Duodenal mucosa (tissue), 2 donors: ENCODE data around the gene ANKRD34C.

ENCODE experiments used
- H3K27ac ChIP-seq: one replicate; pipeline ENCODE4 v1.7.0; 2013; ENCODE audit warnings: low read depth, low read length
- H3K27me3 ChIP-seq, 2 donors: one replicate each; pipeline ENCODE4 v1.7.0; 2013; ENCODE audit warnings: low read length in 2 of 2, control low read depth in 1 of 2; ENCODE audit not compliant: insufficient read depth in 2 of 2, control insufficient read depth in 1 of 2
- H3K36me3 ChIP-seq, 2 donors: one replicate each; pipeline ENCODE4 v1.7.0; 2013; ENCODE audit warnings: low read length in 2 of 2, control low read depth in 1 of 2; ENCODE audit not compliant: insufficient read depth in 2 of 2, control insufficient read depth in 1 of 2
- H3K4me1 ChIP-seq, 2 donors: one replicate each; pipeline ENCODE4 v1.7.0; 2013; ENCODE audit warnings: low read length in 2 of 2, control low read depth in 1 of 2; ENCODE audit not compliant: insufficient read depth in 2 of 2, control insufficient read depth in 1 of 2
- H3K4me3 ChIP-seq, 2 donors: one replicate each; pipeline ENCODE4 v1.7.0; 2013; ENCODE audit warnings: low read length in 2 of 2, low read depth in 1 of 2
- H3K9ac ChIP-seq, 2 donors: one replicate each; pipeline ENCODE4 v1.7.0; 2013; ENCODE audit warnings: low read length in 2 of 2, low read depth in 1 of 2
- H3K9me3 ChIP-seq, 2 donors: one replicate each; pipeline ENCODE4 v1.7.0; 2013; ENCODE audit warnings: low read length in 2 of 2, control low read depth in 1 of 2; ENCODE audit not compliant: control insufficient read depth in 1 of 2

ANKRD34C gene

GRCh38 chr15:79283252-79284048 is 928 bp downstream of the ANKRD34C start:
- no peak overlapping the region for H3K4me3 ChIP-seq
- no peaks in the 10 kb centered on the region for H3K9me3 ChIP-seq

GRCh38 chr15:79290642-79291275 is 8.2 kb downstream of the ANKRD34C start:
- no peaks in the 10 kb centered on the region for H3K4me1 ChIP-seq
- H3K4me3 ChIP-seq: no peak overlapping the region
- no peaks in the 10 kb centered on the region for H3K9me3 ChIP-seq
- H3K36me3 ChIP-seq: no peaks in the 10 kb centered on the region
- no peak overlapping the region for H3K27ac ChIP-seq
- no peak overlapping the region for H3K9ac ChIP-seq
- no peaks in the 10 kb centered on the region for H3K27me3 ChIP-seq

More at GRCh38 chr15:79283252-79284048, 928 bp downstream of the ANKRD34C start:
- Histone ChIP-seq H3K9ac (no peak overlapping the region), H3K27ac (no peak overlapping the region), H3K4me1 (no peaks in the 10 kb centered on the region), H3K27me3 (peaks cover 22 to 28% of the 10 kb centered on the region in 2 donors), H3K36me3 (no peaks in the 10 kb centered on the region)

GRCh38 chr15:79292011-79292410 is 9.5 kb downstream of the ANKRD34C start:
- Histone ChIP-seq H3K4me3 (no peak overlapping the region), H3K9ac (no peak overlapping the region), H3K27ac (no peak overlapping the region), H3K27me3 (no peaks in the 10 kb centered on the region), H3K9me3 (no peaks in the 10 kb centered on the region), H3K36me3 (no peaks in the 10 kb centered on the region), H3K4me1 (no peaks in the 10 kb centered on the region)

GRCh38 chr15:79294075-79294474 is 11.6 kb downstream of the ANKRD34C start:
- Histone ChIP-seq H3K9me3 (no peaks in the 10 kb centered on the region), H3K27ac (no peak overlapping the region), H3K4me3 (no peak overlapping the region), H3K36me3 (no peaks in the 10 kb centered on the region), H3K4me1 (no peaks in the 10 kb centered on the region), H3K27me3 (no peaks in the 10 kb centered on the region), H3K9ac (no peak overlapping the region)

GRCh38 chr15:79296583-79296982 is 14.1 kb downstream of the ANKRD34C start:
- Histone ChIP-seq H3K9me3 (no peaks in the 10 kb centered on the region), H3K4me1 (no peaks in the 10 kb centered on the region), H3K27me3 (peaks cover 0 to 5% of the 10 kb centered on the region in 2 donors), H3K4me3 (no peak overlapping the region), H3K27ac (no peak overlapping the region), H3K9ac (no peak overlapping the region), H3K36me3 (no peaks in the 10 kb centered on the region)

GRCh38 chr15:79299126-79299840 is 16.8 kb downstream of the ANKRD34C start:
- Histone ChIP-seq H3K4me3 (no peak overlapping the region), H3K36me3 (no peaks in the 10 kb centered on the region), H3K27me3 (peaks cover 2 to 12% of the 10 kb centered on the region in 2 donors), H3K4me1 (no peaks in the 10 kb centered on the region), H3K9ac (no peak overlapping the region), H3K9me3 (no peaks in the 10 kb centered on the region), H3K27ac (no peak overlapping the region)

- Histone ChIP-seq H3K4me1 (no peaks in the 10 kb centered on the region), H3K9ac (no peak overlapping the region), H3K4me3 (no peak overlapping the region), H3K27ac (no peak overlapping the region), H3K36me3 (no peaks in the 10 kb centered on the region), H3K9me3 (no peaks in the 10 kb centered on the region), H3K27me3 (peaks cover 2 to 17% of the 10 kb centered on the region in 2 donors)
Observed at GRCh38 chr15:79299841-79300235, 17.3 kb downstream of the ANKRD34C start.

GRCh38 chr15:79307251-79307650 is 24.7 kb downstream of the ANKRD34C start:
- H3K4me3 ChIP-seq: no peak overlapping the region
- no peaks in the 10 kb centered on the region for H3K9me3 ChIP-seq
- H3K4me1 ChIP-seq: peaks cover 6 to 11% of the 10 kb centered on the region in 2 donors
- no peaks in the 10 kb centered on the region for H3K36me3 ChIP-seq
- H3K27me3 ChIP-seq: peaks cover 17 to 18% of the 10 kb centered on the region in 2 donors
- H3K9ac ChIP-seq: no peak overlapping the region
- H3K27ac ChIP-seq: no peak overlapping the region

GRCh38 chr15:79308874-79309273 is 26.4 kb downstream of the ANKRD34C start:
- Histone ChIP-seq H3K27ac (no peak overlapping the region), H3K27me3 (peaks cover 15% of the 10 kb centered on the region in 2 donors), H3K9me3 (no peaks in the 10 kb centered on the region), H3K9ac (no peak overlapping the region), H3K4me3 (no peak overlapping the region), H3K4me1 (peaks cover 9 to 17% of the 10 kb centered on the region in 2 donors), H3K36me3 (peaks cover 3 to 4% of the 10 kb centered on the region in 2 donors)

- peaks cover 9 to 17% of the 10 kb centered on the region in 2 donors for H3K4me1 ChIP-seq
- H3K36me3 ChIP-seq: peaks cover 14 to 21% of the 10 kb centered on the region in 2 donors
- no peak overlapping the region for H3K9ac ChIP-seq
- H3K4me3 ChIP-seq: peak overlapping the region; percentile 53 to 88
- H3K9me3 ChIP-seq: no peaks in the 10 kb centered on the region
- H3K27ac ChIP-seq: no peak overlapping the region
- H3K27me3 ChIP-seq: peaks cover 6 to 9% of the 10 kb centered on the region in 2 donors
Observed at GRCh38 chr15:79310612-79310984, 28.1 kb downstream of the ANKRD34C start.
